Subcutaneous preadipocyte (primary cell): ENCODE data around the gene UBE2K. TPM values are rescaled to one million over a fixed set of nuclear protein-coding genes. Genes with fewer than 3 reads are reported as not detected.

Experiments
- small RNA-seq: library from RNA; depleted of rRNA; stranded (forward); fragments of <200 nt; gene quantifications from one replicate; pipeline ENCODE3, GENCODE V24; 2012
- total RNA-seq: library from RNA; depleted of rRNA; stranded (reverse); fragments of >200 nt; gene quantifications from 2 replicates; pipeline ENCODE4 v1.2.3, GENCODE V29; 2012

The UBE2K gene, protein sequence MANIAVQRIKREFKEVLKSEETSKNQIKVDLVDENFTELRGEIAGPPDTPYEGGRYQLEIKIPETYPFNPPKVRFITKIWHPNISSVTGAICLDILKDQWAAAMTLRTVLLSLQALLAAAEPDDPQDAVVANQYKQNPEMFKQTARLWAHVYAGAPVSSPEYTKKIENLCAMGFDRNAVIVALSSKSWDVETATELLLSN
- 14.0 and 15.2 TPM in 2 replicates for total RNA-seq

DNA sequence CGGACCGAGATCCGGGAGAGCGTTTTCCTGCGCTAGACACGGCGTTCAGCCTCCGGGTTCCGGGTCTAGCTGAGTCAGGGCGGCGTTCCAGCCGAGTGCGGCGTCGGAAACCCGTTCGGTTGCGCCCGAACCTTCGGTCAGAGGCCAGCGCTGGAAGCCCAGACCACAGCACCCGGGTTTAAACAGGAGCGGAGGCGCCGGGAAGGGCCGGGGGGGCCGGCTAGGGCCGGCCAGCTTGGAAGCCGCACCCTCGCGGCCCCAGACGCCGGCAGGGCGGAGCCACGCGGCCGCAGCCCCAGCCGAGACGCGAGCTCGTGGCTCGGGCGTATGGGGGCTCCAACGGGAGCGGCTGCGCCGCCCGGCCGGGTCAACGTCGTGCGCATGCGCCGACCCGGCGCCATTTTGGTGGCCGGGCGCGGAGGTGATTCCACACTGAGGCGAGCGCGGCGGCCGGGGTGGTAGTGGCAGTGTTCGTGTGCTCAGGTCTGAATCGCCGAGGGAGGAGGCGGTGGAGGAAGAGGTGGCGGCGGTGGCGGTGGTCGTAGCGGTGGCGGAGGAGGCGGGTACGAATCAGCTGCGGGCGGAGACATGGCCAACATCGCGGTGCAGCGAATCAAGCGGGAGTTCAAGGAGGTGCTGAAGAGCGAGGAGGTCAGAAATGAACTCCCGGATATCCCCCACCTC, at the start of gene UBE2K:
Gene UBE2K, plus strand, starts transcription at position 397 of the 684 bp plus-strand sequence. Its CDS starts 192 bp downstream, at position 589.

Small RNA genes within 50 kb of the gene (small RNA-seq; reads per million reads assigned to genes)
- gene RF00019, result not detected
- gene RN7SL558P, result not detected

Other genes with a start within 250 kb of the UBE2K start
- 1,897 and 1,930 TPM in 2 replicates for gene RPL9, start 239.2 kb upstream of the UBE2K start, total RNA-seq
- gene LIAS, start 239.1 kb upstream of the UBE2K start, total RNA-seq, result 12.5 and 13.7 TPM in 2 replicates
- 201 and 270 TPM in 2 replicates for gene UGDH, start 170.7 kb upstream of the UBE2K start, total RNA-seq
- gene SMIM14, start 59.3 kb upstream of the UBE2K start, total RNA-seq, result 29.1 and 73.5 TPM in 2 replicates